Umbilical cord (tissue), 2 donors: Measurements from ENCODE around the gene SLC4A9. TPM values are rescaled to one million over a fixed set of nuclear protein-coding genes. Genes with fewer than 3 reads are reported as not detected.
A peak's percentile ranks its signal among the peaks of the same experiment; 100 is the strongest.
"Not testable (repeated sequence)": the region's sequence is repeated elsewhere in the genome, so short reads cannot be mapped to it uniquely, and the experiment has no call there.

ENCODE experiments used
- DNase-seq: peaks from one replicate; pipeline ENCODE4 v3.0.0-alpha.2; 2015; ENCODE audit warnings: low spot score
- total RNA-seq: library from RNA; depleted of rRNA; stranded (reverse); fragments of >200 nt; gene quantifications from one replicate; pipeline ENCODE4 v1.2.3, GENCODE V29; 2014; ENCODE audit warnings: low replicate concordance; ENCODE audit not compliant: insufficient read depth

SLC4A9 gene
- total RNA-seq, 1 donor from 2014 or later, result not detected

GRCh38 chr5:140398379-140398811 is 38.4 kb downstream of the SLC4A9 start:
- DNase-seq, result no peak

GRCh38 chr5:140399979-140400729 is 40.2 kb downstream of the SLC4A9 start:
- no peak for DNase-seq

- peak; percentile 99 for DNase-seq
These were observed 40.9 kb downstream of the SLC4A9 start for GRCh38 chr5:140400730-140401361.

GRCh38 chr5:140401362-140402257 is 41.6 kb downstream of the SLC4A9 start, which contains the start of gene ANKHD1:
Gene ANKHD1 (plus strand): TSS chr5:140401833. CDS start chr5:140401968, 135 bp downstream.
- peak; percentile 100 for DNase-seq

GRCh38 chr5:140402258-140403074 is 42.5 kb downstream of the SLC4A9 start:
- DNase-seq, result peak; percentile 50

GRCh38 chr5:140403613-140404012 is 43.6 kb downstream of the SLC4A9 start:
- DNase-seq, result no peak

GRCh38 chr5:140408750-140409241 is 48.8 kb downstream of the SLC4A9 start:
- no peak for DNase-seq

- no peak for DNase-seq
These were observed 53.2 kb downstream of the SLC4A9 start for GRCh38 chr5:140413230-140413629.

- no peak for DNase-seq
These were observed 57.2 kb downstream of the SLC4A9 start for GRCh38 chr5:140417235-140417634.

GRCh38 chr5:140418862-140419520 is 59.0 kb downstream of the SLC4A9 start:
- no peak for DNase-seq

- DNase-seq, result no peak
These were observed 60.2 kb downstream of the SLC4A9 start for GRCh38 chr5:140420226-140420570.

- no peak for DNase-seq
These were observed 60.8 kb downstream of the SLC4A9 start for GRCh38 chr5:140420665-140421361.

GRCh38 chr5:140421375-140421774 is 61.4 kb downstream of the SLC4A9 start:
- DNase-seq, result not testable (repeated sequence)

GRCh38 chr5:140423609-140424008 is 63.6 kb downstream of the SLC4A9 start:
- no peak for DNase-seq

GRCh38 chr5:140424135-140424534 is 64.1 kb downstream of the SLC4A9 start:
- DNase-seq, result no peak

Other genes with a start within 250 kb of the SLC4A9 start
- 24.1 TPM for gene PURA, start 246.1 kb upstream of the SLC4A9 start, total RNA-seq
- 26.7 TPM for gene IGIP, start 234.3 kb upstream of the SLC4A9 start, total RNA-seq
- gene CYSTM1, start 185.0 kb upstream of the SLC4A9 start, total RNA-seq, result 6.3 TPM
- 62.8 TPM for gene PFDN1, start 57.1 kb upstream of the SLC4A9 start, total RNA-seq
- gene HBEGF, start 13.6 kb upstream of the SLC4A9 start, total RNA-seq, result 30.8 TPM
- 104 TPM for gene ANKHD1, start 41.6 kb downstream of the SLC4A9 start, total RNA-seq
- gene EIF4EBP3, start 187.5 kb downstream of the SLC4A9 start, total RNA-seq, result not detected
- 12.0 TPM for gene SRA1, start 197.3 kb downstream of the SLC4A9 start, total RNA-seq
- 21.9 TPM for gene APBB3, start 204.4 kb downstream of the SLC4A9 start, total RNA-seq
- 12.3 TPM for gene SLC35A4, start 204.6 kb downstream of the SLC4A9 start, total RNA-seq